ENCODE results near the gene KRT38.

KRT38 gene

GRCh38 chr17:41390411-41390938, 50.3 kb downstream of the KRT38 start:
- Histone ChIP-seq H3K36me3 (ENCODE audit: control insufficient read depth in 2 of 2, insufficient read depth in 2 of 2, low read length in 2 of 2) (no peaks in the 10 kb centered on the region), H3K4me3 (ENCODE audit: low read length in 2 of 2) (no peak overlapping the region), H3K9me3 (ENCODE audit: control insufficient read depth in 2 of 2, low read length in 2 of 2) (peaks cover 0 to 2% of the 10 kb centered on the region in 2 donors), H3K9ac (ENCODE audit: low read depth in 1 of 2, low read length in 2 of 2) (no peak overlapping the region), H3K27ac (ENCODE audit: low read depth in 2 of 2, low read length in 2 of 2) (no peak overlapping the region), H3K27me3 (ENCODE audit: control insufficient read depth in 2 of 2, insufficient read depth in 2 of 2, low read length in 2 of 2) (no peaks in the 10 kb centered on the region), H3K4me1 (ENCODE audit: control insufficient read depth in 2 of 2, insufficient read depth in 2 of 2, low read length in 2 of 2) (no peaks in the 10 kb centered on the region)

- Histone ChIP-seq H3K4me1 (ENCODE audit: control insufficient read depth in 2 of 2, insufficient read depth in 2 of 2, low read length in 2 of 2) (no peaks in the 10 kb centered on the region), H3K9me3 (ENCODE audit: control insufficient read depth in 2 of 2, low read length in 2 of 2) (peaks cover 0 to 2% of the 10 kb centered on the region in 2 donors), H3K4me3 (ENCODE audit: low read length in 2 of 2) (no peak overlapping the region), H3K27me3 (ENCODE audit: control insufficient read depth in 2 of 2, insufficient read depth in 2 of 2, low read length in 2 of 2) (peaks cover 0 to 1% of the 10 kb centered on the region in 2 donors), H3K36me3 (ENCODE audit: control insufficient read depth in 2 of 2, insufficient read depth in 2 of 2, low read length in 2 of 2) (no peaks in the 10 kb centered on the region), H3K9ac (ENCODE audit: low read depth in 1 of 2, low read length in 2 of 2) (no peak overlapping the region), H3K27ac (ENCODE audit: low read depth in 2 of 2, low read length in 2 of 2) (no peak overlapping the region)
Observed at GRCh38 chr17:41387670-41388069, 53.1 kb downstream of the KRT38 start.

GRCh38 chr17:41386227-41386626, 54.6 kb downstream of the KRT38 start:
- peaks cover 0 to 2% of the 10 kb centered on the region in 2 donors for H3K9me3 ChIP-seq (ENCODE audit: control insufficient read depth in 2 of 2, low read length in 2 of 2)
- H3K9ac ChIP-seq (ENCODE audit: low read depth in 1 of 2, low read length in 2 of 2) = no peak overlapping the region
- no peak overlapping the region for H3K4me3 ChIP-seq (ENCODE audit: low read length in 2 of 2)
- no peak overlapping the region for H3K27ac ChIP-seq (ENCODE audit: low read depth in 2 of 2, low read length in 2 of 2)
- H3K36me3 ChIP-seq (ENCODE audit: control insufficient read depth in 2 of 2, insufficient read depth in 2 of 2, low read length in 2 of 2) = no peaks in the 10 kb centered on the region
- H3K4me1 ChIP-seq (ENCODE audit: control insufficient read depth in 2 of 2, insufficient read depth in 2 of 2, low read length in 2 of 2) = no peaks in the 10 kb centered on the region
- peaks cover 0 to 1% of the 10 kb centered on the region in 2 donors for H3K27me3 ChIP-seq (ENCODE audit: control insufficient read depth in 2 of 2, insufficient read depth in 2 of 2, low read length in 2 of 2)

Measured in mucosa of rectum (tissue), 2 donors.